HG02884 (cell line): ENCODE results near the gene ITGA3.

Experiments
- ATAC-seq: cut with Tn5 transposase; IDR thresholded peaks from one replicate; pipeline ENCODE4 v1.9.1; 2021; ENCODE audit warnings: mild to moderate bottlenecking, moderate library complexity; ENCODE audit not compliant: unreplicated experiment

Gene ITGA3

DNA sequence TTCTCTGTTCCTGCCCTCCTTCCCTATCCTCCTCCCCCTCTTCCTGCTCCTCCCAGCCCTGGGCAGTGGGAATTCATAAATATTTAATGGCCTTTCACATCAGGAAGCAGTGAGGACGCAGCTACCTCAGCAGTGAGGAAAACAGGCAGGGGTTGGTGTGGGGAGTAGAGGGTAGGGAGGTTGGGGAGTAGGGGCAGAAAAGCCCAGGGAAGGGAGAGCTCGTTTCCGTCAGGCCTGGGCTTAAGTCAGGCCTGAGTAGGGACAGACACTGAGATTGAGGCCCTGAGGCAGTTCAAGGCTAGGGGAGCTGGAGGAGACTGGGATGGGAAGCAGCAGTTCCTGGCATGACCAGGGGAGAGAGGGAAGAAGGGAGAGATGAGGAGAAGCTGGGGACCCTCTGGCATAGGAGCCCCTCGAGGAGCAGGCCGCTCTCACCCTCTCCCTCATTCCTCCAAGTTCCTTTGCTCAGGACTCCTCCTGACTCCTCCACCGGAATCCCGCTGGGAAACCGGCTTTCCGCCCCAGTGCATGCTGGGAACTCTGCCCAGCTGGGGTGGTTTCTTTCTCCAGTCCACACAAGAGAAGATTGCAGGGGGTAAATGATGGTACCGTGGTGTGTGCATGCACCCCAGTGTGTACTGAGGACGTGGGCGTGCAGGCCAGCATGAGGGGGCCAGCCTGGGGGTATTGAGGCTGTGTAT is 67.9 kb downstream of the ITGA3 start:
- no peak for ATAC-seq

DNA sequence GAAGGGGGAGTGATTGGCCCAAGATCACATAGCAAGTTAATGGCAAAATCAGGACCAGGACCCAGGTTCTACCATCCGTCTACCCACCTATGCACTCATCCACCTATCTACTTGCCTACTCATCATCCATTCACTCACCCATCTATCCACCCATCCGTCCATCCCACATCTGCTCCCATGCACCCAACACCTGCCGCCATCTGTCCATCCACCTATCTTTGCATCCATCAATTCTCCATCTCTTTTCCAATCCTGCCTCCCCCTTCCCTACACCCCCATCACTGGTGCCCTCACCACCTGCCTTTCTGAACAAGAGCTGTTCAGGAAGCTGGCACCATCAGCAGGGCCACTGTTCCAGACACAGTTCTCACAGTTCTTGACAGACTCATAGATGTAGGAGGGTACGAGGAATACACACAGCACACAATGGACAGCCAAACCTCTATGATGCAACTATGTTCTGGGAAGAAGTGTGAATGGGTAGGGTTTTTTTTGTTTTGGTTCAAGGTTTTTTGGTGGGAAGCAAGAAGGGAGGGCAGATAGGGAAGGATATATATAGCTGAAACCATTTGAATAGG is 69.6 kb downstream of the ITGA3 start:
- no peak for ATAC-seq

DNA sequence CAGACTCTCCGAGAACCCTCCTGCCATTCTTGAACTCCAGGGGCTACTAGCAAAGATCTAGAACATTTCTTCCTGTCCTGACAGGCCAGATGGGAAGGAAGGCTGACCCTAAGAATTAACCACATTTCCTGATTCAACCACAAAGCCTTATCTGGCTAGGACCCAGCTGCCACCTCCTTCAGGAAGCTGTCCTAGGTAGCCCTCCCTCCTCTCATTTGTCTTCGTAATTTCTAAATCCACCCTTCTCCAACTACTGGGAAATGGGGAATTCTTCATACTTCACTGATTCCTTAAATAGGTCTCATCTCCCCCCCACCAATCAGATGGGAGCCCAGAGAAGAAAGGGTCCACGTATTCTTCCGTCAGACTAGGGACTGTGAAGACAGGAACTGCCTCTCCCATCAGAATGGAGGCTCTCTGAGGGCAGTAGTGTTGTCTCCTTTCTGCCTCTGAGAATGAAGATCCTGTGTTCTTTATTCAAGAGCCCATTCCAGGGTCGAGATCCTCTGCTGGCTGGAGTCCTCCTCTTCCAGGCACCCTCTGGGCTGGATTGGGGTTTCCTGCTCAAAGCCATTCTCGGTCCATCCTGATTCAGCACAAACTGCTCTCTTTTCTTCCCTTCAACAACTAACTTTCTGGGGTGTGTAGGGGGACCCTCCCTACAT is 71.9 kb downstream of the ITGA3 start:
- ATAC-seq: no peak

DNA sequence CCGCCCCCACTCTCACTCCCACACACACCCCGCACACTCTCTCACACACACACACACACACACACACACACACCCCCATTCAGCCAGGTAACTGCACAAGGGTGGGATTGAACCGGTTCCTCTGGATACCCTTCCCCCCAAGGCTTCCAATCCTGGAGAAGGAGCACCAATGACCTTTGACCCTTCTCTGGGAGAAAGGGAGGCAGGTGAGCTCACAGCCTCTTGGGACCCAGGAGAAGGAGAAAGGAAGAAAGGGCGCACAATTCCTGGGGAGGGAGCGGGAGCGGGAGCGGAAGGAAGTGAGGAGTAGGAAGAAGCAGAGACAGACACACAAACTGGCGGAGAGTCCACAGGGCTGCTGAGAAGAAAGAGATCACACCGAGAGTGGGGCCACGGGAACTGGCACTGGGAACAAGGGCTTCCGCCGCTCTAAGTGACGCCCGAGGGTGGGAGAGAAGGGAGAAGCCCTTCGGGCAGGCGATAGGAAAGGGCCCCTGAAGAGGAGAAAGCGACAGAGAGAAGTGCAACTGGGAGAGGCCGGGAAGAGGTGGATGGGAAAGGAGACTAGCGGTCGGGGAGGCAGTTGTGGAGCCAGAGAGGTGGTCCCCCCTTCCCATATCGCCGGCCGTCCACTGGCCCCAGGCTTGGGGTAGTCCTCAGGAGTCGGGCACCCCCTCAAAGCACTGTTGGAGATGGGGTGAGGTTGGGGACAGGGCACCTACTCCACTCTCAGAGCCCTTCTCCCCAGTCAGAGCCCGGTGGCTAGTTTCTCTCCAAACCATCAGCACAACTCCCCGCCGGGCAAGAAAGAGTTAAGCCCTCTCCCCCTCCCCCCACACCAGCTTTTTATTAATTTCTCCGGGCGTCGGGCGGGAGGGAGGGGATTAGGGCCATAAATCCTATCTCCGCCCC is 72.8 kb downstream of the ITGA3 start:
- ATAC-seq: no peak

DNA sequence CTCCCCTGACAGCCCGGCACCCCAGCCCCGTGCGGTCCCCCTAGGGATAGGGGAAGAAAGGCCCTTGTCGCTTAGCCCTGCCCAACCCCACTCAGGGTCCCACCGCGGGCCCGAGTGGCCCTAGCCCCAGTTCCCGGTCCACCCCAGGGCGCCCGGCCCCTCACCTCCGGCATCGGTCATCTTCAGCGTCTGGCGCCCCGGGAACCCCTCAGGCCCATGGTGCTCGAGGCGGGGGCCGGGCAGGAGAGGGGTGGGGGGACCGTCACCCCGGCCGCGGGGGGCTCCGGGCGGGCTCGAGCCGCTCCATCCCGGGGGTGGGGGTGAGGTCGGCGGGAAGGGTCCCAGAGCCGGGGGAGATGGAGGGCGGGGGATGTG is 73.4 kb downstream of the ITGA3 start:
- no peak for ATAC-seq

DNA sequence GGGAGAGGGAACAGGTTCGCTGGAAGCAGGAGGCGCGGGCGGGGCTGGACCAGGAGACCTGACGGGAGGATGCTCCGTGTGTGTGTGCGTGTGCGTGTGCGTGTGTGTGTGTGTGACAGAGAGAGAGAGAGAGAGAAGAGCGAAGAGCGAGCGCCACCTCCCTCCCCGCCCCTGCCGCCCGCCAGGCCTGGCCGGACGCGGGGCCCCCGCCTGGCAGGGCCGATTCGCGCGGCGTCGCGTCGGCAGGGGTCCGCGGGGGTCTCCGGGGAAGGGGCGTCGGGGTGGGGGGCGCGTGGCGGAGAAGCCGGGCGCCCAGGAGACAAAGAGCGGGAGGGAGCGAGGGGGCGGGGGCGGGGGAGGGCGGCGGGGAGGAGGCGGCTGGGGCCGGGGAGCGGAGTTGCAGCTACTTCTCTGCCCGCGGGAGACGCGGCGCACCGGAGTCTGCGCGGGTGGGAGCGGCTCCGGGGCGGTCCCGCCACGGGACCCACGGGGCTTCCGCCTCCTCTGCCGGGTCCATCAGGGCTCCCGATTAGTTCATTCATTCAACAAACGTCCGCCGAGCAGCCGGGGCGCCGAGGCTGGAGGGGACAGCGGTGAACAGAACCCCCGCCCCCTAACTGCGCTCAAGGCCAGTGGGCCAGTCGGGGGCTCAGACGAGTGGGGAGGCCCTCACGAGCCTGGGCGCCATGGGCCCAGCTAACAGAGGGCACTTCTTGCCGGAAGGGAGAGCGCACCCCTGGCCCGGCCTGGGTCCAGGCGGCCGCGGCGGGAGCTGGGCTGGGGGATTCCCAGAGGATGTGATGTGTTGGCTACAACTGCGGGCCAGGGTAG is 74.0 kb downstream of the ITGA3 start, which contains the start of gene SAMD14:
Gene SAMD14, minus strand, starts transcription at position 433 of the 831 bp plus-strand sequence. CDS start 5,201 bp downstream, outside the sequence.
- no peak for ATAC-seq

DNA sequence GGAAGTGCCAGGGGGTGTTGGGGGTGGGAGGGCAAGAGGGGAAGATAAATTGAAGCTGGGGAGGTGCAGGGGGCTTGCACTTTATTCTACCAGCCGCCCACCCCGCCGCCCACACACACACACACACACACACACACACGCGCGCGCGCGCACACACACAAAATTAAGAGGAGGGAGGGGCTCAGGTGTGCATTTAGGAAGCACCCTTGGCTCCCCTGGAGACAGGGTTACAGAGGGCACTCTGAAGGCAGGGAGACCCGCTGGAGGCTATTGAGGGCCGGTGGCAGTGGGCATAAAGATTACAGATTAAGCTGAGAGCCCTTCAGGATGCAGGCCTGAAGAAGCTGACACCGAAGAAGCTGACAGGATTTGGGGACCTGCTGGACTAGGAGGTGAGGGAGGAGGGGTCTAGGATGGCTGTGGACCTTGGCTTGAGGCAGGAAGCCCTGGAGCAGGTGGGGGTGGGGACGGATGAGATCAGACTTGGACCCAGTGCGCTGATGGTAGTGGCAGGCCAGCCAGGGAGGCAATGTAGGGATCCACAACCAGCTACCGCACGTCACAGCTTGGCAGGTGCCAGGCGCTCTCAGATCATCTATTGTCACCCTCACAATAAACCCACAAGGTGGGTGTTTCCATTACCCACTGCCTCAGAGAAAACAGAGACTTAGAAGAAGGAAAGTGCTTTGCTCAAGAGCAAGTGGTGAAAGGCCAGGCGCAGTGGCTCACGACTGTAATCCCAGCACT is 74.8 kb downstream of the ITGA3 start:
- ATAC-seq: no peak

DNA sequence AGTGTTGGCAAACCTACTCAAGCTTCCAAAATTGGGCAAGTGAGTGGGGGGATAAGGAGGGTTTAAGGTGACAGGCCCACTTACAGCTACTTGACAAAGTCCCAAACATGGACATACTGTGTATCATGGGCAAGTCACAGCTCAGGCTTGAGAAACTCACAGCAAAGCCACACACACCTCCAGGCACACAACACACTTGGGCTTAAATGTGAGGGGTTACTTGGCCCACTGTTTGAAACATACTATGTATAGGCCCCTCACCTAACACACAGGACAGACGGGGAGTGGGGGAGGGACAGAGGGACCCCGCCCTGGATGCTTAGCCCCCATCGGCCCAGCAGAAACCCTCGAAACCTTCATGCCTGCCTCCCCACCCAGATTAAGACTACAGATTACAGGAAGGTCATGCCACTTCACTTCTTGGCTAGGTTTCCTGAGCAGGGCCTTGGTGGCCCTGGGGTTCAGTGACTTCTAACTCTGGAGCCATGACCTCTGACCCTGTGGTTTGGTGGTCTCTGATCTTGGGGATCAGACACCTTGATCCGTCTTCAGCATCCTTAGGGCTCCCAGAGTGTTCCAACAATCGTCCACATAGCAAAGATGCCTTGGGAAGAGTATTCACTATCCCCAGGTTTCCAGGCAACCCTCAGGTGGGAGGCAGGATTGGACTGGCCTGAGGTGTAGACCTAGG is 76.3 kb downstream of the ITGA3 start:
- no peak for ATAC-seq

DNA sequence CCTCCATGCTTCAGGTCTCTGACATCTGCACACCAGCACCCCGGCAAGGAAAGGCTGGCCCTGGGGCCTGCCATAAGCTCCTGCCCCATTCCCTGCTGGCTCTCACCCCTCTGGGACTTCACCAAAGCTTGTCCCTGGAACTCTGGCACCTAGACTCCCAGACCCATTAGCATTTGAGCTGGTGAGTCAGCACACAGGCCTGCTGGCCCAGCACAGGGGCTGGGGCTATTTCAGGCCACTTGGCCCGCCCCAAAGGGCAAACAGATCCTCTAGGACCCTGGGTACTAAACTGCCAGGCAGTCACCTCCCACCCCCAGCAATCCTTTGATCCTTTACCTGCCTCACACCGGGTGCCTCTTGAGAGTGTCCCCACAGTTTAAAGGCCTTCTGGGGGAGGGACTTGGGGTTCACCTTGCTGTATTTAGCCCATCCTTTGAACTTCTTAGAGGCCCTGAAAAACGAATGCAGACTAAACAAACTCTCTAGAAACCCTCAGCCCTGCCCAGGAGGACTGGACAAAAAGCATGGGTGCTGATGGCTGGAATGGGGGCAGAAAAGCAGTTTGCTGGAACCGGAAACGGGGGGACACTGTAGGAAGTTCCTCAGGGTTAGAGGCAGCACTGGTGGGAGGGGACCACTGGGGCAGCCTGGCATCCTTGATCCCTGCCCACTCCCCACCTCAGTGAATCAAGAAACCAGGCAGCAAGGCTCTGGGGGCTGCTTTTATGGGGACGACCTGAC is 77.3 kb downstream of the ITGA3 start:
- ATAC-seq: no peak

DNA sequence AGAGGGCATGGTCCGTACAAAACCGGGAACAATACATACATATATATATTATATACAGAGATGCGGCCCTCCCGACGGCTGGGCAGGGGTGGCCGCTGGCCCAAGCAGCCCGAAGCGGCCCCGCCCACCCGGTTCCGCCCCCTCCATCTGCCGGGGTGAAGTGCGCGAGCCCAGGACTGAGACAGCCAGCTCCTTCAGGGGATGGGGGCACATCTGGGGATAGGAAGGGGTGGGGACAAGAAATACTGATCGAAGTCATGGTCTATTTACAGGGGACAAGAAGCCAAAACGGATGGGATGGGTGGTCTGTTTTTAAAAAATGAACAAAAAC is 77.8 kb downstream of the ITGA3 start:
- no peak for ATAC-seq

DNA sequence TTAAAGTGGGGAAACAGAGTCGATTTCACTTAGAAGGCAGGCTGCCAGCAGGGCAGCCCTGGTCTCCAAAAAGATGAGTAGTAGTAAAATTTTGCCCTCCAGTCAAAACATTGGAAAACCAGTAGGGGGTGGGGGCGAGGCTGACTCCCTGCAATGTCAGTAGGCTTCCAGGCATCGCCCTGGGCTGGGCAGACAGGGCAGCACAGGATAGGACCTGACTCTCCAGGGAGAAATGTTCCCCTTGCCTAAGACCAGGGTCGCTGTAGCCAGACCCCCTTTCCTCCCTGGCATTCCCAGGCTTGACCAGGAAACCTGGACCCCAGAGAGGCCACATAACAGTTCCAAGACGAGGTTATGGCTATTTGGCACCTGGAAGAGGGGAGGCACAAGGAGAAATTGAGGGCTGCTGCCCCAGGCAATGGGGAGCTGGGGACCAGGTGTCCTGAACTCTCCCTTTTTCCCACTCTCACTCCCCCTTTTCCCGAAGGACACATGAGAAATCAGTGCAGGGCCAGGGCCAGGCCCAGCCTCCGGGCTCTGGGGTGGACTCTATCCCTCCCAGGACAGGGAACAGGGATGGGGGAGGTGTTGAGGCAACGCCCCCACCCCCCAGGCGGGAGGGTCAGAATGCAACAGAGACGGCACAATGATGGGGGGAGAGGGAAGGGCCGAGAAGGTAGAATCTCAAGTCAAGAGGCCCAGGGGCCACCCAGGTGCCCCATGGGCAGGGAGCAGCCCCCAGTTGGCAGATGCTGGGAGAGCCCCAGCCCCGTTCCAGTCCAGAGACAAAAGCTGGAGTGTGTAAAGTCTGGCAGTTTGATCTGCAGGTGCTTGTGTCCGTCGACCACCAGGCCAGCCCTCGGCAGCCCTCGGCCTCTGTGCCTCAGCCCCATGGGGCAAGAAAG is 78.5 kb downstream of the ITGA3 start:
- no peak for ATAC-seq

DNA sequence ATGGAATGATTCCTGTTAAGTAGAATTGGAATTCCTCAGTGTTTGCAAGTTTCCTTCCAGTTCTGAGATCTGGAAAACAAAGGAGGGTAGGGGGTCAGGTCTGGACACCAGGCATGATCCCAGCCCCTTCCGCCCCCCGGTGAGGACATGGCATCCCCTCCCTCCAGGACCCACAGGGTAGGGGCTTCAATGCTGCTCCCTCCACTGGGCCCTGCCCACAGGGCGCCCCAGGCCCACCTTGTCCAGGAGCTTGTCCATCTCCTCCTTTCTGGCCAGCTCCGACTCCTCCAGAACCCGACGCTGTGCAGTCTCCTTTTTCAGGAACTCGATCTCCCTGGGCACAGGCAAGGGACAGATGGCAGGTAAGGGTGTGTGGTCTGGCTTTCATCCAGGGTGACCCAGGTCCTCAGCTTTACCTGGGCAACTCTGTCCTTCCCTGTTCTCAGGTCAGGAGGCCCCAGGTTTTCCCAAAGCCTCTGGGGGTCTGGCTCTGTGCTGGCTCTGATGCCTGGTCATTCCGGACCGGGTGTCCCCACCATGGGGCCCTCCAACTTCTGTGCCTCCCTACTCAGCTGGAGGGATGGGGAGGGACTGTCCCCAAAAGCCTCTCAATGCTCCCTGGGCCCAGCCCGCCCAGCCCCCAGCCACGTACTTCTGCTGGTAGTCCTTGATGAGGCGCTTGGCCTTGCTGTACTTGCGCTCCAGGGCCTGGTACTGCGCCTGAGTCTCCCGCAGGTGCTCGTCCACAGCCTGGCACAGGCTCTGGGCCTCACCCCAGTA is 79.6 kb downstream of the ITGA3 start:
- no peak for ATAC-seq

DNA sequence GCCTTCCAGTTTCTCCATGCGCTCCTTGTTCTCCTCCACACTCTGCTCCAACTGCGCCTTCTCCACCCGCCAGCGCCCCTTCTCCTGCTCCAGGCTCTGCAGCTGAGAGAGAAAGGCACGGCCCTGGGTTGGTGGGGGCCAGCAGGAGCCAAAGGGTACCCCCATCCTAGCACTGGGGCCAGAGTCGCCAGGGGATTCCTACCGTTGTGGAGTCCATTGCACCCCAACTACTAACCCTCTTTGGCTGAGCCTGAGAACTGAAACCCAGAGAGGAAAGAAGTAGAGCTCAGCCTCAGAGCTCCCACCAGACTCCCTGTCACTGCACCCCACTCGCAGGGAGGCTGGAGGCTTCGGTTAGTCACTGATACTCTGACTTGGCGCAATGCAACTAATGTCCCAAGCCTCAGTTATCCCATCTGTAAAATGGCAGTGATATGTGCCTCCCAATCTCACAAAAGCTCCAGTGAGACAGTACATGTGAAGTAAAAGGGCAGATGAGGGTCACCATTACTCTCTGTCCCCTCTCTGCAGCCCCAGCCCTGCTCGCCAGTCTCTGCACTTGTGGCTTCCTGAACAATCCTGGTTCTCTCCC is 80.3 kb downstream of the ITGA3 start:
- ATAC-seq: no peak

DNA sequence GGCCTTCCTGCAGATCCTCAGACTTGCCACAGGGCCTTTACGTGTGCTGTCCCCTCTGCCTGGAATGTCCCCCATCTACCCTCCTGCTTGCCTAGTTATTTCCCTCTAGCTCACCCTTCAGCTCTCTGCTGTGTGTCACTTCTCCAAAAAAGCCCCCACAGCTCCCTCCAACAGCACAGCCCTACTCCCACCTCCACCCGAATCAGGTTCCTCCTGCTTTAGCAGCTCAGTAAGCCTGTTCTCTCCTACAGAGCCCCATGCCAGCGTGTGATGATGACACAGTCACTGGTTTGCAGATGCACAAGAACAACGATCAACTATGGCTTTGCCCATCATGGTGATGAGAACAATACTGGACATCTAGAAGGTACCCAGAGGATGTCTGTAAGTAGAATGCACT is 81.1 kb downstream of the ITGA3 start:
- no peak for ATAC-seq

DNA sequence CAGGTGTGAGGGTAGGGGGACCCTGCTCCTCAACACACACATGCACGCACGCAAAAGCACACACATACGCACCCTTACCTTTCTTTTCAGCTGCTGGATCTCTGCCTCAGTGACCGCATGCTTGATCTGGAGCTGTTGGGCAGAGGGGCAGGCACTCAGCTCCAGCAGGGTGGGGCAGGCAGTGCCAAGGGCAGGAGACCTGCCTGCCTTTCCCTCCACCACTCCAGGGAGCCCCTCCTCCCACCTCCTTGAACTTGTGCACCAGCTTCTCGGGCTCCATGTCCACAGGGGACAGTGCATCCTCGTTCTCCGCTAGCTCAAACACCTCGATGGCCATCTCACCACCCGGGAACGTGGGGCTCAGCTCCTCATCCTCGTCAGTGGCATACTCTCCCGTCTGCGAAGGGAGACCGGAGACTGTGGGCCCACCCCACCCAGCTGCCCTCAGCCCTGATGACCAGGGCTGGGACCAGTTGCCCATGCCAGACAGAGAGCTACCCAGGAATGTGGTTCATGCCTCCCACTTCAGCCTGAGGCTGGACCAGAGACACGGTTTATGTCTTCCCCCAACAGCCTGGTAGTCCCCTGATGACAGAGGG is 83.4 kb downstream of the ITGA3 start:
- no peak for ATAC-seq
